Transverse colon (tissue), 3 donors: ENCODE results near the gene GLYR1.

Source experiments
- CTCF ChIP-seq, 5 experiments: fragments of 200-600 bp in 3 of 5; fragments of 450-650 bp in 2 of 5; sonication (generic) in 3 of 5; IDR thresholded peaks; 1 replicate in 2 of 5; 2 replicates in 3 of 5; pipeline ENCODE4 v1.5.1; 2016 to 2017; ENCODE audit warnings: antibody characterized with exemption in 5 of 5, inconsistent platforms in 3 of 5, mild to moderate bottlenecking in 2 of 5, moderate library complexity in 1 of 5
- POLR2A ChIP-seq: fragments of 450-650 bp; IDR thresholded peaks from one replicate; pipeline ENCODE4 v1.6.1; 2016; ENCODE audit warnings: antibody characterized with exemption, mild to moderate bottlenecking, moderate library complexity

GRCh38 chr16:4879049-4879448, 32.0 kb upstream of the GLYR1 start:
- no peak for TF ChIP-seq CTCF (IDR thresholded peaks at IDR 0.05)
- no peak for TF ChIP-seq POLR2A
